Measurements from ENCODE around the gene ACOT8. TPM values are rescaled to one million over a fixed set of nuclear protein-coding genes. Genes with fewer than 3 reads are reported as not detected.

ACOT8 gene
- polyA plus RNA-seq, 2 donors, result 24.8 to 26.6 TPM

Other genes starting within 250 kb of the ACOT8 start
- not detected for gene WFDC10A, start 227.7 kb downstream of the ACOT8 start, polyA plus RNA-seq
- gene WFDC9, start 226.1 kb downstream of the ACOT8 start, polyA plus RNA-seq, result not detected
- gene WFDC11, start 187.2 kb downstream of the ACOT8 start, polyA plus RNA-seq, result not detected
- not detected for gene WFDC13, start 155.4 kb downstream of the ACOT8 start, polyA plus RNA-seq
- gene WFDC10B, start 152.4 kb downstream of the ACOT8 start, polyA plus RNA-seq, result under 1 TPM; 0.07 to 0.18 TPM
- gene SPINT4, start 135.0 kb downstream of the ACOT8 start, polyA plus RNA-seq, result not detected
- gene WFDC3, start 65.5 kb downstream of the ACOT8 start, polyA plus RNA-seq, result 1 to 10 TPM in 1 of 2 donors, under 1 TPM in 1; 0.51 to 2.4 TPM
- 10 to 100 TPM; 24.6 to 29.4 TPM for gene DNTTIP1, start 65.4 kb downstream of the ACOT8 start, polyA plus RNA-seq
- gene UBE2C, start 44.7 kb downstream of the ACOT8 start, polyA plus RNA-seq, result 10 to 100 TPM; 53.1 to 83.4 TPM
- gene TNNC2, start 30.1 kb downstream of the ACOT8 start, polyA plus RNA-seq, result 1 to 10 TPM in 1 of 2 donors, under 1 TPM in 1; 0.28 to 1.0 TPM
- 10 to 100 TPM in 1 of 2 donors, 1 to 10 TPM in 1; 9.3 to 25.8 TPM for gene SNX21, start 23.6 kb downstream of the ACOT8 start, polyA plus RNA-seq
- 1 to 10 TPM; 1.1 to 1.5 TPM for gene ZSWIM3, start 222 bp upstream of the ACOT8 start, polyA plus RNA-seq
- gene ZSWIM1, start 23.8 kb upstream of the ACOT8 start, polyA plus RNA-seq, result 1 to 10 TPM; 2.4 to 3.9 TPM
- under 1 TPM; 0.76 to 0.96 TPM for gene SPATA25, start 30.2 kb upstream of the ACOT8 start, polyA plus RNA-seq
- 1 to 10 TPM; 1.4 to 2.5 TPM for gene NEURL2, start 33.8 kb upstream of the ACOT8 start, polyA plus RNA-seq
- gene CTSA, start 33.9 kb upstream of the ACOT8 start, polyA plus RNA-seq, result 10 to 100 TPM; 43.6 to 55.0 TPM
- gene PLTP, start 54.8 kb upstream of the ACOT8 start, polyA plus RNA-seq, result 10 to 100 TPM; 27.0 to 27.2 TPM
- 10 to 100 TPM; 18.0 to 20.9 TPM for gene PCIF1, start 77.3 kb upstream of the ACOT8 start, polyA plus RNA-seq
- gene ZNF335, start 114.8 kb upstream of the ACOT8 start, polyA plus RNA-seq, result 10 to 100 TPM; 10.7 to 18.0 TPM
- under 1 TPM; 0.12 to 0.32 TPM for gene MMP9, start 151.5 kb upstream of the ACOT8 start, polyA plus RNA-seq
- gene SLC12A5, start 171.8 kb upstream of the ACOT8 start, polyA plus RNA-seq, result under 1 TPM; 0.25 to 0.77 TPM
- 10 to 100 TPM in 1 of 2 donors, 1 to 10 TPM in 1; 8.6 to 10.7 TPM for gene NCOA5, start 232.6 kb upstream of the ACOT8 start, polyA plus RNA-seq

All from esophagus (tissue), 2 donors.